ENCODE results near the gene AGO4.
"Not testable (repeated sequence)": the region's sequence is repeated elsewhere in the genome, so short reads cannot be mapped to it uniquely, and the experiment has no call there.

The AGO4 gene

GRCh38 chr1:35807614-35808449 is at the start of gene AGO4:
TSS of gene AGO4 (plus strand) at chr1:35808016. CDS start at chr1:35808417, 401 bp downstream.
- H3K9me3 Mint-ChIP-seq = no peaks in the 10 kb centered on the region
- ATAC-seq (peak; percentile 48), DNase-seq (peak; percentile 46)
- no peaks in the 10 kb centered on the region for H3K27me3 Mint-ChIP-seq
- peak within 1 kb of the TSS; percentile 82 for H3K27ac Mint-ChIP-seq
- H3K4me3 Mint-ChIP-seq = peak within 1 kb of the TSS; percentile 85
- H3K4me1 Mint-ChIP-seq = peaks cover 32% of the 10 kb centered on the region
- H3K36me3 Mint-ChIP-seq (ENCODE audit: low read depth) = no peaks in the 10 kb centered on the region

GRCh38 chr1:35762141-35762540 is 45.7 kb upstream of the AGO4 start:
- Mint-ChIP-seq H3K36me3 (ENCODE audit: low read depth) (peaks cover 61% of the 10 kb centered on the region), H3K27ac (no peak overlapping the region)

DNA sequence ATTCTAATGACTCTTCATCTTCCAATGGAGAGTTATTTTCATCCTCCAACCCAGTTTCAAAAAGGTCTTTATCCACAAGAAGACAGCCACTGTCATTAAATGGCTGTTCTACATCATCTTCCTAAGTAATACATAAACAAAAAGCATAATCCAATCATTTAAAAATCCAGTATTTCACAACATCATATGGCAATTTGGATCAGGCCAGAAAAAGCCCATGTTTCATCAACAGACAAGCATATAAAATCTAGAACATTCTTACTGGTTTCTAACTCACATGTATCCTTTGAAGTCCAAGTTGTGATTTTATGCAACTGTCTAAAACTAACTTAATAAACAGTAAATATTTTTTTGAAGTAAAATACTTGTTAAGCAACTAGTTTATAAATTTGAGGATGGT is 44.6 kb upstream of the AGO4 start:
- H3K4me1 Mint-ChIP-seq = peaks cover 13% of the 10 kb centered on the region
- DNase-seq (no peak), ATAC-seq (no peak)
- H3K27me3 Mint-ChIP-seq = no peaks in the 10 kb centered on the region
- H3K9me3 Mint-ChIP-seq = no peaks in the 10 kb centered on the region
- peaks cover 60% of the 10 kb centered on the region for H3K36me3 Mint-ChIP-seq (ENCODE audit: low read depth)
- no peak overlapping the region for H3K27ac Mint-ChIP-seq
- H3K4me3 Mint-ChIP-seq = no peak overlapping the region

More at GRCh38 chr1:35762141-35762540, 45.7 kb upstream of the AGO4 start:
- DNase-seq (no peak), ATAC-seq (no peak)
- Mint-ChIP-seq H3K27me3 (no peaks in the 10 kb centered on the region), H3K9me3 (no peaks in the 10 kb centered on the region), H3K4me1 (peaks cover 11% of the 10 kb centered on the region), H3K4me3 (no peak overlapping the region)

DNA sequence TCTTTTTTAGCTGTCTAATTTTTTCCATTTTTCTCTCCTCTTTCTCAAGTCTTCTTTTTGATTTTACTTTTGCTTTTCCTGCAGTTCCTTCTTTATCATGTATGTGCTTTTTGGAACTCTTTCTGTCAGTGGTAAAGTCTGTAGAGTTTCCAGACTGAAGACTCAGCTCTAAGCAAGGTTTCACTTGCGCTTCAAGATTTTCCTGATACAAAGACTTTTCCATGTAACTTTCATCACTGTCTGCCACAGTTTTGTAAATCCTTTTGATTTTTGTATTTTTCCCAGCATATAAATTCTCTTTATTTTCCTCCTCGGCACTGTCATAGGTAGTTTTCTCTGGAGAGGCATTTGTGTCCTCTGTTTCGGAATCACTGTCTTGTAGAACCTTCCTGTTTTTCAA is 43.5 kb upstream of the AGO4 start:
- Mint-ChIP-seq H3K27ac (no peak overlapping the region), H3K4me1 (peaks cover 18% of the 10 kb centered on the region), H3K36me3 (ENCODE audit: low read depth) (peaks cover 59% of the 10 kb centered on the region), H3K27me3 (no peaks in the 10 kb centered on the region), H3K4me3 (no peak overlapping the region), H3K9me3 (no peaks in the 10 kb centered on the region)
- DNase-seq (no peak), ATAC-seq (no peak)

DNA sequence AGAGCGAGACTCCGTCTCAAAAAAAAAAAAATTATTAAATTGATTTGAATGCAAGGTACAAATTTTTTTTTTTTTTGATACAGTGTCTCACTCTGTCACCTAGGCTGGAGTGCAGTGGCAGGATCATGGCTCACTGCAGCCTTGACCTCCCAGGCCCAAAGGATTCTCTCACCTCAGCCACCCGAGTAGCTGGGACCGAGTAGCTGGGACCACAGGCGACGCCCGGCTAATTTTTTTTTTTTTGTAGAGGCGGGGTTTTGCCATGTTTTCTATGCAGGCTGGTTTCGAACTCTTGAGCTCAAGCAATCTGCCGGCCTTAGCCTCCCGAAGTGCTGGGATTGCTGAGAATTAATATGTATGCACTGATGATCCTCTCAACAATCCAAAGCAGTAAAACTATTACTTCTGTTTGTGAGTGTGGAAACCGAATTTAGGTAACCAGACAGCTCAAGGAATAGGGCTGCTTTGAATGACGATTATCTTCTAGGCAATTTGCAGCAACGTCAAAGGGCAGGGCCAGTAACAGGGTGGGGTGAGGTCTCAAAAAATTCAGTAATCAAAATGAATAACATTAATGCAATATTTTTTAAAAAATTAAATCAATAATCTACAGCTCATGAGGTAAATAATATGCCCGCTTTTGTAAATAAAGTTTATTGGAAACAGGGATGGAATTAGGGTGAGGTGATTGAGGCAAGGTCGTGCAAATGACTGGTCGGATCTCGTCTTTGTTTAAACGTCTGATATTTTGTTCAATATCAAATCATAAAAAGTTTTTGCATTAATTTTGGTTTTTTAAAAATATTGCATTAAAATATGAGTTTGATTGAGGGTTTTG is 39.2 kb upstream of the AGO4 start:
- H3K27me3 Mint-ChIP-seq = no peaks in the 10 kb centered on the region

DNA sequence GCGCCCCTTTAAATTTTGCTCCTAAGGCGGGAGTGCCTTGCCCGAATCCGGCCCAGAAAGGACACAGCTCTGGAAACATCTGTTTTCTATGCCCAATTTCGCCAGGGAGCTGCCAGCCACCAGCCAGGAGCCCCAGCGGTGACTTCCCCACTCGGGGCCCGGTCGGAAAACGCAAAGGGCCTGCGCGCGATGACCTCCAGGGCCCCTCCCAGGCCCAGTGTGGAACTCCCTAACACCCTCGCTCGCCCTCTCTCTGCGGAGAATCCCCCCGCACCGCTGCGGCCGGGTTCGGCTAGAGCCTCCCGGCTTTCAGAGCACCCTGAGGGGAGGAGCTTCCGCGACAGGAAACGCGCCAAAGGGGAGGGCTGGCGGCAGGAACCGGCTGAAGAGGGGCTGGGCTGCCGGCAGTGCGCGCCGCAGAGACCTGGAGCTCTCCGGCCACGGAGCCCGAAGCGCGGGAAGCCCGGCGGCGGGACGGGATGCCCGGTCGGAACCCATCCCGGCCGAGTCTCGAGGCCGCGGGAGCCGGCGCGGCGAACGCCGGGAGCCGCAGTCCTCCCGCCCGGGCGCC is 38.5 kb upstream of the AGO4 start:
- peaks cover 24% of the 10 kb centered on the region for H3K36me3 Mint-ChIP-seq (ENCODE audit: low read depth)
- DNase-seq (peak; percentile 88), ATAC-seq (peak; percentile 89)
- H3K27me3 Mint-ChIP-seq = no peaks in the 10 kb centered on the region
- peak overlapping the region; percentile 64 for H3K27ac Mint-ChIP-seq
- peaks cover 16% of the 10 kb centered on the region for H3K4me1 Mint-ChIP-seq
- H3K9me3 Mint-ChIP-seq = no peaks in the 10 kb centered on the region
- H3K4me3 Mint-ChIP-seq = peak overlapping the region; percentile 100

More for the DNA sequence above, 39.2 kb upstream of the AGO4 start:
- Mint-ChIP-seq H3K4me3 (peak overlapping the region; percentile 100), H3K4me1 (peaks cover 21% of the 10 kb centered on the region), H3K36me3 (ENCODE audit: low read depth) (peaks cover 29% of the 10 kb centered on the region), H3K27ac (peak overlapping the region; percentile 64), H3K9me3 (no peaks in the 10 kb centered on the region)
- DNase-seq = no peak
- no peak for ATAC-seq

GRCh38 chr1:35773711-35774110 is 34.1 kb upstream of the AGO4 start:
- DNase-seq (no peak), ATAC-seq (no peak)
- H3K36me3 Mint-ChIP-seq (ENCODE audit: low read depth) = peaks cover 6% of the 10 kb centered on the region
- no peak overlapping the region for H3K27ac Mint-ChIP-seq
- H3K9me3 Mint-ChIP-seq = no peaks in the 10 kb centered on the region
- H3K4me1 Mint-ChIP-seq = peaks cover 10% of the 10 kb centered on the region
- H3K4me3 Mint-ChIP-seq = no peak overlapping the region
- H3K27me3 Mint-ChIP-seq = no peaks in the 10 kb centered on the region

GRCh38 chr1:35776172-35776571 is 31.6 kb upstream of the AGO4 start:
- not testable (repeated sequence) for H3K27me3 Mint-ChIP-seq; H3K4me1 Mint-ChIP-seq; ATAC-seq; DNase-seq; H3K36me3 Mint-ChIP-seq (ENCODE audit: low read depth); H3K27ac Mint-ChIP-seq; H3K4me3 Mint-ChIP-seq; H3K9me3 Mint-ChIP-seq

DNA sequence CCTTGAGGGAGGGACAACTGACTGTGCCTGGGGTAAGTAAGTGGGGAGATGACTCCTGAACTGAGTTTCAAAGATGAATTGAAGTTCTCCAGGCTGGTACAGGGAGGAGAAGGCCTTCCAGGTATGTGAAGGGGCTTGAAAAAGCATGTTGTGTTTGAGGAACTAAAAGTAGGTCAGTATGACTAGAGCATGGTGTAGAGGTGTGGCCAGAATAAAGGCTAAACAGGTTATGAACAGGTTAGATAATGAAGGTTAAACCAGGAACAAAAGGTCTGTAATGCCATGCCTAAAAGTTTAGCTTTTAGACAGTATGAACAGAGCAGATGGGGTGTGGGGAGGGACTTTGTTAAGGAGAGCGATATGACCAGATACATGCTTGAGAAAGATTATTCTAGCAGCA is 30.7 kb upstream of the AGO4 start:
- no peak for ATAC-seq
- Mint-ChIP-seq H3K9me3 (no peaks in the 10 kb centered on the region), H3K27ac (no peak overlapping the region), H3K36me3 (ENCODE audit: low read depth) (no peaks in the 10 kb centered on the region), H3K4me1 (no peaks in the 10 kb centered on the region), H3K4me3 (no peak overlapping the region), H3K27me3 (no peaks in the 10 kb centered on the region)
- DNase-seq = no peak

DNA sequence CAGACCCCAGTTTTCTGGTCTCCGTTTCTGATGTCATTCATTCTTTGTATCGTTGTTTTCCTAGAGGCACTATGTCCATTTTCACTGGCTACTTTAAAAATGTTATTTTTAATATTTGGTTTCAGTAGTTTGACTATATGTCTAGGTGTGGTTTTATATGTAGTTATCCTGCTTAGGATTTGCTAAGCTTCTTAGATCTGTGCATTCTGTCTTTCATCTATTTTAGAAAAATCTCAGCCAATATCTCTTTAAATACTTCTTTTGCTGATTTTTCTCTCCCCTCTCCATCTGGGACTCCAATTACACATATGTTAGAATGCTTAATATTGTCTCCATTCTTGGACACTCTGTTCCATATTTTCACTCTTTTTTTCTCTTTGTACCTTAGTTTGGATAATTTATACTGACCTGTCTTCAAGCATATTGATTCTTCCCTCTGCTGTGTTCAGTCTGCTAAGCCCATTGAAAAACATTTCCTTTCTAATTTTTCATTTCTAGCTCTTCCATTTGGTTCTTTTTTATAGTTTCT is 24.7 kb upstream of the AGO4 start:
- H3K9me3 Mint-ChIP-seq = no peaks in the 10 kb centered on the region
- ATAC-seq (no peak), DNase-seq (no peak)
- no peak overlapping the region for H3K27ac Mint-ChIP-seq
- H3K36me3 Mint-ChIP-seq (ENCODE audit: low read depth) = no peaks in the 10 kb centered on the region
- no peaks in the 10 kb centered on the region for H3K4me1 Mint-ChIP-seq
- no peak overlapping the region for H3K4me3 Mint-ChIP-seq
- no peaks in the 10 kb centered on the region for H3K27me3 Mint-ChIP-seq

- DNase-seq; H3K4me3 Mint-ChIP-seq; H3K9me3 Mint-ChIP-seq; H3K36me3 Mint-ChIP-seq (ENCODE audit: low read depth); H3K4me1 Mint-ChIP-seq; H3K27ac Mint-ChIP-seq; H3K27me3 Mint-ChIP-seq; ATAC-seq: not testable (repeated sequence)
Measured at GRCh38 chr1:35784364-35784763, 23.5 kb upstream of the AGO4 start.

DNA sequence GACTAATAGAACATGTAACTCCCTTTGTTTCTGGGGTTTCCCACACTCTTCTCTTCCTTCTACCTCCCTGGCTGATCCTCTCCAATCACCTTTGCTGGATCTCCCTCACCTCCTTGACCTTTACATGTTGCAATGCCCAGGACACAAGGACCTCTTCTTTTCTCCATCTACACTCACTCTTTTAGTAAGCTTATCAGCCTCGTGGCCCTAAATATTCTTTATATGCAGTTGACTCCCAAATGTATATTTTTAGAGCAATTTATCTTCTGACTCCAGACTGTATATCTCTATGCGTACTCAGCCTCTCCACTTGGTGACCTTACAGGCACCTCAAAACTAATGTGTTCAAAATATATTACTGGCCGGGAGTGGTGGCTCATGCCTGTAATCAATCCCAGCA is 19.7 kb upstream of the AGO4 start:
- no peaks in the 10 kb centered on the region for H3K36me3 Mint-ChIP-seq (ENCODE audit: low read depth)
- ATAC-seq = no peak
- no peaks in the 10 kb centered on the region for H3K9me3 Mint-ChIP-seq
- no peak overlapping the region for H3K27ac Mint-ChIP-seq
- no peak for DNase-seq
- no peaks in the 10 kb centered on the region for H3K4me1 Mint-ChIP-seq
- H3K27me3 Mint-ChIP-seq = no peaks in the 10 kb centered on the region
- no peak overlapping the region for H3K4me3 Mint-ChIP-seq

- Mint-ChIP-seq H3K4me3 (no peak overlapping the region), H3K9me3 (no peaks in the 10 kb centered on the region), H3K27me3 (no peaks in the 10 kb centered on the region), H3K36me3 (ENCODE audit: low read depth) (no peaks in the 10 kb centered on the region), H3K4me1 (no peaks in the 10 kb centered on the region), H3K27ac (no peak overlapping the region)
- ATAC-seq (no peak), DNase-seq (no peak)
Measured at GRCh38 chr1:35790670-35791069, 17.1 kb upstream of the AGO4 start.

DNA sequence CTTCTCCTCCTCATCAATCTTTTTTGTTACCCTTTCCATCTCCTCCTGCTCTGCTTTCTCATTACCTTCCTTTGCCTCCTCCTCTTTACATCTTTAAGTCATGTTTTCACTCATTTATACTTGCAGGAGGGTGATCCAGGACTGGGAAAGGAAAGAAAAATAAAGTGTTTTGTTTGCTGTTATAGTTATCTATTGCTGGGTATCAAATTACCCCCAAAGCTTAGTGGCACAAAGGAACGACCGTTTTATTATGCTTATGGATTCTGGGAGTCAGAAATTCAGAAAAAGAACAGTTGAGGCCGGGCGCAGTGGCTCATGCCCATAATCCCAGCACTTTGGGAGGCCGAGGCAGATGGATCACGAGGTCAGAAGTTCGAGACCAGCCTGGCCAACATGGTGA is 12.5 kb upstream of the AGO4 start:
- Mint-ChIP-seq H3K4me3 (no peak overlapping the region), H3K27me3 (no peaks in the 10 kb centered on the region), H3K27ac (no peak overlapping the region), H3K9me3 (no peaks in the 10 kb centered on the region), H3K36me3 (ENCODE audit: low read depth) (no peaks in the 10 kb centered on the region), H3K4me1 (peaks cover 8% of the 10 kb centered on the region)
- ATAC-seq = no peak
- no peak for DNase-seq

All from activated naive CD8-positive, alpha-beta T cell treated with anti-CD3 and anti-CD28 coated beads, Interleukin-2, amount 50 U/mL, for 24 hours (primary cell).